Fibroblast of lung (primary cell): ENCODE results near the gene SEC23A. TPM values are rescaled to one million over a fixed set of nuclear protein-coding genes. Genes with fewer than 3 reads are reported as not detected.
A peak's percentile ranks its signal among the peaks of the same experiment; 100 is the strongest.

Experiments
- DNase-seq, 2 donors: peaks; one replicate each; pipeline versions ENCODE4 v3.0.0 to v3.0.0-alpha.2; 2010; ENCODE audit warnings: low read depth in 2 of 2
- H2AFZ ChIP-seq: 2 replicates; pipeline ENCODE4 v1.5.1; 2012; ENCODE audit warnings: low read length, control low read depth, inconsistent platforms
- H3K27ac ChIP-seq: 2 replicates; pipeline ENCODE4 v1.5.1; 2011; ENCODE audit warnings: low read length, control low read depth; ENCODE audit not compliant: insufficient read depth
- H3K27me3 ChIP-seq: 2 replicates; pipeline ENCODE4 v1.5.1; 2011; ENCODE audit warnings: mild to moderate bottlenecking, low read length; ENCODE audit not compliant: control insufficient read depth, insufficient read depth
- H3K36me3 ChIP-seq: 2 replicates; pipeline ENCODE4 v1.5.1; 2011; ENCODE audit warnings: low read length; ENCODE audit not compliant: control insufficient read depth, insufficient read depth
- H3K4me1 ChIP-seq: 2 replicates; pipeline ENCODE4 v1.5.1; 2011; ENCODE audit warnings: low read length; ENCODE audit not compliant: control insufficient read depth, insufficient read depth; ENCODE audit errors: extremely low read depth
- H3K4me2 ChIP-seq: 2 replicates; pipeline ENCODE4 v1.5.1; 2011; ENCODE audit warnings: low read length, control low read depth; ENCODE audit not compliant: insufficient read depth; ENCODE audit errors: extremely low read depth
- H3K4me3 ChIP-seq, 4 experiments: fragments of 200-600 bp in 1 of 4; sonication (generic) in 1 of 4; replicated peaks in 1 of 4; 2 replicates each; pipeline ENCODE4 v1.5.1; 2011 to 2016; ENCODE audit warnings: low read length in 4 of 4, low read depth in 3 of 4, mild to moderate bottlenecking in 3 of 4, control low read depth in 2 of 4, inconsistent platforms in 1 of 4, mixed read lengths in 1 of 4; ENCODE audit not compliant: insufficient read depth in 1 of 4; ENCODE audit errors: control extremely low read depth in 1 of 4
- H3K79me2 ChIP-seq: 2 replicates; pipeline ENCODE4 v1.5.1; 2012; ENCODE audit warnings: mild to moderate bottlenecking, low read length, inconsistent platforms; ENCODE audit not compliant: control insufficient read depth, insufficient read depth
- H3K9ac ChIP-seq: 2 replicates; pipeline ENCODE4 v1.5.1; 2011; ENCODE audit warnings: mild to moderate bottlenecking, low read length, control low read depth; ENCODE audit not compliant: insufficient read depth
- H3K9me3 ChIP-seq: 2 replicates; pipeline ENCODE4 v1.5.1; 2012; ENCODE audit warnings: low read depth, low read length; ENCODE audit not compliant: control insufficient read depth, insufficient read depth
- H4K20me1 ChIP-seq: 2 replicates; pipeline ENCODE4 v1.5.1; 2011; ENCODE audit warnings: low read length; ENCODE audit not compliant: control insufficient read depth, insufficient read depth; ENCODE audit errors: extremely low read depth
- CTCF ChIP-seq, 2 donors: IDR thresholded peaks in 1 of 2; conservative IDR thresholded peaks in 1 of 2; 1 replicate in 1 of 2; 2 replicates in 1 of 2; pipeline ENCODE4 v1.5.1; 2011 to 2012; ENCODE audit warnings: low read length in 2 of 2, control low read depth in 1 of 2, inconsistent platforms in 1 of 2, low read depth in 1 of 2, mild to moderate bottlenecking in 1 of 2
- EZH2 ChIP-seq: IDR thresholded peaks from 2 replicates; pipeline ENCODE4 v1.5.1; 2012; ENCODE audit warnings: low read length, control low read depth, mild to moderate bottlenecking; ENCODE audit errors: missing control alignments
- polyA plus RNA-seq, 2 donors: library from polyadenylated mRNA; depleted of rRNA in 1 of 2; stranded (reverse) in 1 of 2; unstranded in 1 of 2; fragments of >200 nt; gene quantifications; 2 replicates each; pipeline ENCODE4 v1.2.1, GENCODE V29; 2011 to 2012; ENCODE audit warnings: missing spikeins in 1 of 2
- total RNA-seq: library from RNA; depleted of rRNA; stranded (reverse); fragments of >200 nt; gene quantifications from 2 replicates; pipeline ENCODE4 v1.2.1, GENCODE V29; 2014

SEC23A gene
- total and polyA plus RNA-seq, 2 donors (not counting 1 experiment from before 2014, with no cell fraction given) = 271 to 287 TPM

GRCh38 chr14:39090548-39091111 lies 12.4 kb downstream of the SEC23A start:
- TF ChIP-seq EZH2 (no peak), CTCF (conservative IDR thresholded peaks at IDR 0.05 in 1 of 2, IDR thresholded peaks at IDR 0.05 in 1 of 2; ENCODE audit: low read depth in 1 of 2, low read length in 2 of 2) (no peak)
- Histone ChIP-seq H3K4me2 (no peak overlapping the region), H4K20me1 (peaks cover 2% of the 10 kb centered on the region), H3K27me3 (no peaks in the 10 kb centered on the region), H3K9me3 (no peaks in the 10 kb centered on the region), H3K4me1 (no peaks in the 10 kb centered on the region), H3K4me3 (no peak overlapping the region), H3K79me2 (peaks cover 18% of the 10 kb centered on the region), H2AFZ (no peak overlapping the region), H3K9ac (no peak overlapping the region), H3K27ac (no peak overlapping the region), H3K36me3 (peaks cover 21% of the 10 kb centered on the region)
- DNase-seq = no peak

DNA sequence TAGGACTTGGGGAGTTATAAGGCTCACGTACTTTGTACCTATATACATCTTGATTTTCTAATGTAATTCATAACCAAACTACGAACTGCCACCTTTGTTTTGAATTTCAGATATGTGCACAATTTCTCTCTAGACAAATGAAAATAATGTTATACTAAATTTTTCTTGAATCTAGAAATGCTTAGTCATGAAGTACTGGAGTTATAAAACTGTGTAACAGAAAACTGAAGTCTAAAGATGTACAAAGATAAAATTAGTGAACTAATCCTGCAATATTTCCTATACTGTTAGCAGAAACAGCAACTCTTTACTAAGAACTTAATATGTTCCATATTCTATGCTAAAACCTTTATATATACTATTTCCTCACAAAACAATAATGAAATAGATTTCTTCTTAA lies 15.5 kb downstream of the SEC23A start:
- peaks cover 2% of the 10 kb centered on the region for H4K20me1 ChIP-seq
- peaks cover 5% of the 10 kb centered on the region for H3K79me2 ChIP-seq
- DNase-seq = no peak
- no peak overlapping the region for H3K27ac ChIP-seq
- no peaks in the 10 kb centered on the region for H3K4me1 ChIP-seq
- H3K9me3 ChIP-seq = no peaks in the 10 kb centered on the region
- H3K27me3 ChIP-seq = no peaks in the 10 kb centered on the region
- no peak overlapping the region for H2AFZ ChIP-seq
- peaks cover 23% of the 10 kb centered on the region for H3K36me3 ChIP-seq
- no peak overlapping the region for H3K4me2 ChIP-seq
- TF ChIP-seq CTCF (conservative IDR thresholded peaks at IDR 0.05 in 1 of 2, IDR thresholded peaks at IDR 0.05 in 1 of 2; ENCODE audit: low read depth in 1 of 2, low read length in 2 of 2) = no peak
- no peak for TF ChIP-seq EZH2
- no peak overlapping the region for H3K4me3 ChIP-seq
- no peak overlapping the region for H3K9ac ChIP-seq

DNA sequence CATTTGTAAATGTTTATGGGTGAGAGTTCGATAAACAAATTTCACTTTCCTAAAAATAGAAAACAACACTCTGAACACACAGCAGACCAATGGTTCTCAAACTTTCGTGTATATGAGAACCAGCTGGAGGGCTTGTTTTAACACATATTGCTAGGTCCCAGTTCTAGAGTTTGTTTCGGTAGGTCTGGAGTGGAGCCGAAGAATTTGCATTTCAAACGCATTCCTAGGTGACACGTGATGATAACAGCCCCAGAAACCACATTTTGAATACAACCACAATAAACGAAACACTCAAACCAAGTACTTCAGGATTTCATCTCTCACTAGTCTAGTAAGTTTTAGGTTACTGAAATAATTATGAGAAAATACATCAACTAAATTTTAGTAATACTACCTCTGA lies 17.1 kb downstream of the SEC23A start:
- Histone ChIP-seq H4K20me1 (no peaks in the 10 kb centered on the region), H3K36me3 (peaks cover 17% of the 10 kb centered on the region), H2AFZ (no peak overlapping the region)

More for the DNA sequence above, 17.1 kb downstream of the SEC23A start:
- Histone ChIP-seq H3K9ac (no peak overlapping the region), H3K9me3 (no peaks in the 10 kb centered on the region), H3K27ac (no peak overlapping the region), H3K4me2 (no peak overlapping the region), H3K79me2 (peaks cover 2% of the 10 kb centered on the region), H3K4me1 (no peaks in the 10 kb centered on the region), H3K4me3 (no peak overlapping the region), H3K27me3 (no peaks in the 10 kb centered on the region)
- no peak for TF ChIP-seq EZH2
- no peak for TF ChIP-seq CTCF (conservative IDR thresholded peaks at IDR 0.05 in 1 of 2, IDR thresholded peaks at IDR 0.05 in 1 of 2; ENCODE audit: low read depth in 1 of 2, low read length in 2 of 2)
- peak; percentile 33 to 53 for DNase-seq
